HepG2 (cell line): ENCODE results near the gene NPBWR2. TPM values are rescaled to one million over a fixed set of nuclear protein-coding genes. Genes with fewer than 3 reads are reported as not detected.
A peak's percentile ranks its signal among the peaks of the same experiment; 100 is the strongest.

Experiments used
- PAWR ChIP-seq: sonication (generic); formaldehyde crosslinking; IDR thresholded peaks from 2 replicates; pipeline ENCODE4 v1.4.0; 2020; ENCODE audit warnings: missing genetic modification reagents, mild to moderate bottlenecking, borderline replicate concordance
- PTBP1 ChIP-seq: fragments of 200-400 bp; formaldehyde crosslinking; IDR thresholded peaks from 2 replicates; pipeline ENCODE4 v1.6.1; 2018; ENCODE audit warnings: low read length, low read depth; ENCODE audit not compliant: poor library complexity, severe bottlenecking
- ZNF382 ChIP-seq: sonication (generic); formaldehyde crosslinking; IDR thresholded peaks from 2 replicates; pipeline ENCODE4 v1.5.0; 2020; ENCODE audit warnings: missing genetic modification reagents, mild to moderate bottlenecking, borderline replicate concordance
- ZNF646 ChIP-seq: sonication (generic); formaldehyde crosslinking; IDR thresholded peaks from 2 replicates; pipeline ENCODE4 v1.9.0; 2021; ENCODE audit warnings: mild to moderate bottlenecking, missing genetic modification reagents
- ZNF850 ChIP-seq: sonication (generic); formaldehyde crosslinking; conservative IDR thresholded peaks from 2 replicates; pipeline ENCODE4 v1.9.0; 2021; ENCODE audit warnings: mild to moderate bottlenecking, missing genetic modification reagents
- ZNF891 ChIP-seq: sonication (generic); formaldehyde crosslinking; IDR thresholded peaks from 2 replicates; pipeline ENCODE4 v1.5.0; 2020; ENCODE audit warnings: mild to moderate bottlenecking, missing genetic modification reagents
- polyA plus RNA-seq, 8 experiments: library from polyadenylated mRNA; depleted of rRNA in 3 of 8; stranded (reverse) in 7 of 8; unstranded in 1 of 8; fragments of >200 nt; fragmentation: Illumina TruSeq in 4 of 8; extraction: Trizol in 4 of 8; gene quantifications; 2 replicates each; pipeline versions ENCODE4 v1.2.1 to v1.2.3, GENCODE V29; 2011 to 2016; ENCODE audit warnings: low read depth in 4 of 8, missing spikeins in 1 of 8, mixed read lengths in 1 of 8; ENCODE audit not compliant: insufficient read depth in 1 of 8
- total RNA-seq, 5 experiments: library from RNA; depleted of rRNA; stranded (reverse); fragments of >200 nt; fragmentation: Illumina TruSeq; extraction: Trizol; gene quantifications; 2 replicates each; pipeline ENCODE4 v1.2.3, GENCODE V29; 2016; ENCODE audit warnings: low read depth in 1 of 5
- TF ChIP-seq, protein P1 (sequence below): sonication (generic); formaldehyde crosslinking; IDR thresholded peaks from 2 replicates; pipeline ENCODE4 v1.5.0; 2020; ENCODE audit warnings: mild to moderate bottlenecking, missing genetic modification reagents, borderline replicate concordance
- TF ChIP-seq, protein P2 (sequence below): sonication (generic); formaldehyde crosslinking; IDR thresholded peaks from 2 replicates; pipeline ENCODE4 v1.4.0; 2020; ENCODE audit warnings: missing genetic modification reagents; ENCODE audit errors: not compliant biosample characterization

NPBWR2 gene
- total and polyA plus RNA-seq, 2 of the 13 experiments (the other 11 are each of a cell fraction or from before 2014, with no cell fraction given), result not detected

DNA sequence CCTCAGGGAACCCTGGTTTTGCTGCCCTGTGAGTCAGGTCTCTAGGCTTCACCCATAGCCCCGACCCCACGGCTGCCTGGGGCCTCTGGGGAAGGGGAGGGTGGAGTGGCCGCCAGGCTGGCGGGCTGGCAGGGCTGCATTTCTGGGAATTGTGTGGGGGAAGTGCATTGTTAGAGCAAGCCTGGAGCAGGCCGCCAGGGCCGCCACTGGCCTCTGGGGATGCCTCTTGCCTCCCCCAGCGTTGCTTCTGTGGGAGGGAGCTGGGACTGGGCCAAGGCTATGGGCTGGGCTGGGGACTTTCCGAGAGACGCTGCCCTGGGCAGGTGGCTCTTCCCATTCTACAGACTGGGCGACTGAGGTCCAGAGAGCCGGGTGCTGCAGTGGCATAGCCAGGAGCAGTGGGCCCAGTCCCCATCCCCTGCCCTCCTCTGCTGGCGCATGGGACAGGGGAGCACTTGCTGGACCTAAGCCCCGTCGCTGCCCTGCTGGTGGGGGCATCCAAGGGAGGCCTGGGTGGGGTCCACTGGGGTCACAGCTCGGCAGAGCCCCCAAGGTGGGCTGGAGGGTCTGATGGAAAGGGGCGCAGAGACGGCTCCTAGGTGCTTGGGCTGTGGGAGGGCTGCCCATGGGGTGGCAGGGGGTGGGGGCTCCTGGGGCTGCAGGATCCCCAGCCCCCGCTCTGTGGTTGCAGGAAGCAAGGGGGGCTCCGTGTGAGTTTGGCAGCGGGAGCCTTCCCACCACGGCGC, 51.3 kb downstream of the NPBWR2 start (continued):
- TF ChIP-seq, protein P1, sequence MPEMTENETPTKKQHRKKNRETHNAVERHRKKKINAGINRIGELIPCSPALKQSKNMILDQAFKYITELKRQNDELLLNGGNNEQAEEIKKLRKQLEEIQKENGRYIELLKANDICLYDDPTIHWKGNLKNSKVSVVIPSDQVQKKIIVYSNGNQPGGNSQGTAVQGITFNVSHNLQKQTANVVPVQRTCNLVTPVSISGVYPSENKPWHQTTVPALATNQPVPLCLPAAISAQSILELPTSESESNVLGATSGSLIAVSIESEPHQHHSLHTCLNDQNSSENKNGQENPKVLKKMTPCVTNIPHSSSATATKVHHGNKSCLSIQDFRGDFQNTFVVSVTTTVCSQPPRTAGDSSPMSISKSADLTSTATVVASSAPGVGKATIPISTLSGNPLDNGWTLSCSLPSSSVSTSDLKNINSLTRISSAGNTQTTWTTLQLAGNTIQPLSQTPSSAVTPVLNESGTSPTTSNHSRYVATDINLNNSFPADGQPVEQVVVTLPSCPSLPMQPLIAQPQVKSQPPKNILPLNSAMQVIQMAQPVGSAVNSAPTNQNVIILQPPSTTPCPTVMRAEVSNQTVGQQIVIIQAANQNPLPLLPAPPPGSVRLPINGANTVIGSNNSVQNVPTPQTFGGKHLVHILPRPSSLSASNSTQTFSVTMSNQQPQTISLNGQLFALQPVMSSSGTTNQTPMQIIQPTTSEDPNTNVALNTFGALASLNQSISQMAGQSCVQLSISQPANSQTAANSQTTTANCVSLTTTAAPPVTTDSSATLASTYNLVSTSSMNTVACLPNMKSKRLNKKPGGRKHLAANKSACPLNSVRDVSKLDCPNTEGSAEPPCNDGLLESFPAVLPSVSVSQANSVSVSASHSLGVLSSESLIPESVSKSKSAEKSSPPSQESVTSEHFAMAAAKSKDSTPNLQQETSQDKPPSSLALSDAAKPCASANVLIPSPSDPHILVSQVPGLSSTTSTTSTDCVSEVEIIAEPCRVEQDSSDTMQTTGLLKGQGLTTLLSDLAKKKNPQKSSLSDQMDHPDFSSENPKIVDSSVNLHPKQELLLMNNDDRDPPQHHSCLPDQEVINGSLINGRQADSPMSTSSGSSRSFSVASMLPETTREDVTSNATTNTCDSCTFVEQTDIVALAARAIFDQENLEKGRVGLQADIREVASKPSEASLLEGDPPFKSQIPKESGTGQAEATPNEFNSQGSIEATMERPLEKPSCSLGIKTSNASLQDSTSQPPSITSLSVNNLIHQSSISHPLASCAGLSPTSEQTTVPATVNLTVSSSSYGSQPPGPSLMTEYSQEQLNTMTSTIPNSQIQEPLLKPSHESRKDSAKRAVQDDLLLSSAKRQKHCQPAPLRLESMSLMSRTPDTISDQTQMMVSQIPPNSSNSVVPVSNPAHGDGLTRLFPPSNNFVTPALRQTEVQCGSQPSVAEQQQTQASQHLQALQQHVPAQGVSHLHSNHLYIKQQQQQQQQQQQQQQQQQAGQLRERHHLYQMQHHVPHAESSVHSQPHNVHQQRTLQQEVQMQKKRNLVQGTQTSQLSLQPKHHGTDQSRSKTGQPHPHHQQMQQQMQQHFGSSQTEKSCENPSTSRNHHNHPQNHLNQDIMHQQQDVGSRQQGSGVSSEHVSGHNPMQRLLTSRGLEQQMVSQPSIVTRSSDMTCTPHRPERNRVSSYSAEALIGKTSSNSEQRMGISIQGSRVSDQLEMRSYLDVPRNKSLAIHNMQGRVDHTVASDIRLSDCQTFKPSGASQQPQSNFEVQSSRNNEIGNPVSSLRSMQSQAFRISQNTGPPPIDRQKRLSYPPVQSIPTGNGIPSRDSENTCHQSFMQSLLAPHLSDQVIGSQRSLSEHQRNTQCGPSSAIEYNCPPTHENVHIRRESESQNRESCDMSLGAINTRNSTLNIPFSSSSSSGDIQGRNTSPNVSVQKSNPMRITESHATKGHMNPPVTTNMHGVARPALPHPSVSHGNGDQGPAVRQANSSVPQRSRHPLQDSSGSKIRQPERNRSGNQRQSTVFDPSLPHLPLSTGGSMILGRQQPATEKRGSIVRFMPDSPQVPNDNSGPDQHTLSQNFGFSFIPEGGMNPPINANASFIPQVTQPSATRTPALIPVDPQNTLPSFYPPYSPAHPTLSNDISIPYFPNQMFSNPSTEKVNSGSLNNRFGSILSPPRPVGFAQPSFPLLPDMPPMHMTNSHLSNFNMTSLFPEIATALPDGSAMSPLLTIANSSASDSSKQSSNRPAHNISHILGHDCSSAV (CRISPR knock-in tag), result no peak
- TF ChIP-seq PAWR, result no peak
- no peak for TF ChIP-seq PTBP1
- TF ChIP-seq, protein P2, sequence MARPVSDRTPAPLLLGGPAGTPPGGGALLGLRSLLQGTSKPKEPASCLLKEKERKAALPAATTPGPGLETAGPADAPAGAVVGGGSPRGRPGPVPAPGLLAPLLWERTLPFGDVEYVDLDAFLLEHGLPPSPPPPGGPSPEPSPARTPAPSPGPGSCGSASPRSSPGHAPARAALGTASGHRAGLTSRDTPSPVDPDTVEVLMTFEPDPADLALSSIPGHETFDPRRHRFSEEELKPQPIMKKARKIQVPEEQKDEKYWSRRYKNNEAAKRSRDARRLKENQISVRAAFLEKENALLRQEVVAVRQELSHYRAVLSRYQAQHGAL, result no peak
- no peak for TF ChIP-seq ZNF382 (CRISPR knock-in tag)
- TF ChIP-seq ZNF850 (CRISPR knock-in tag), result no peak
- no peak for TF ChIP-seq ZNF891 (CRISPR knock-in tag)
- TF ChIP-seq ZNF646, result peak; percentile 28; the same call in 1 of the 2 replicates
